CD14-positive monocyte (primary cell): ENCODE measurements around the gene C6orf47. TPM values are rescaled to one million over a fixed set of nuclear protein-coding genes. Genes with fewer than 3 reads are reported as not detected.

Experiments
- DNase-seq, 3 donors: peaks; one replicate each; pipeline ENCODE4 v3.0.0-alpha.2; 2011 to 2022
- H2AFZ ChIP-seq: 2 replicates; pipeline ENCODE4 v1.6.0; 2012; ENCODE audit warnings: mild to moderate bottlenecking, low read depth, low read length, inconsistent platforms; ENCODE audit not compliant: insufficient read depth, poor library complexity, severe bottlenecking
- H3K27ac ChIP-seq, 2 donors: 1 replicate in 1 of 2; 2 replicates in 1 of 2; pipeline ENCODE4 v1.5.1; 2012 to 2013; ENCODE audit warnings: low read length in 2 of 2, control low read depth in 1 of 2, inconsistent platforms in 1 of 2, low read depth in 1 of 2, mild to moderate bottlenecking in 1 of 2
- H3K27me3 ChIP-seq, 2 donors: one replicate each; pipeline versions ENCODE4 v1.6.0 to v1.6.1; 2011 to 2013; ENCODE audit warnings: low read length in 2 of 2; ENCODE audit not compliant: control insufficient read depth in 2 of 2, insufficient read depth in 2 of 2
- H3K36me3 ChIP-seq, 2 donors: replicated peaks in 1 of 2; 1 replicate in 1 of 2; 2 replicates in 1 of 2; pipeline versions ENCODE4 v1.5.1 to v1.6.1; 2012 to 2013; ENCODE audit warnings: low read length in 2 of 2, control low read depth in 1 of 2, inconsistent platforms in 1 of 2, mild to moderate bottlenecking in 1 of 2; ENCODE audit not compliant: insufficient read depth in 2 of 2, control insufficient read depth in 1 of 2
- H3K4me1 ChIP-seq, 2 donors: 1 replicate in 1 of 2; 2 replicates in 1 of 2; pipeline versions ENCODE4 v1.5.1 to v1.6.1; 2012 to 2013; ENCODE audit warnings: low read length in 2 of 2, control low read depth in 1 of 2, inconsistent platforms in 1 of 2, mild to moderate bottlenecking in 1 of 2, moderate library complexity in 1 of 2; ENCODE audit not compliant: insufficient read depth in 2 of 2, control insufficient read depth in 1 of 2
- H3K4me2 ChIP-seq: replicated peaks from 2 replicates; pipeline ENCODE3; 2012; ENCODE audit warnings: low read length, moderate library complexity, mild to moderate bottlenecking; ENCODE audit not compliant: poor library complexity, severe bottlenecking; ENCODE audit errors: extremely low read depth
- H3K4me3 ChIP-seq, 3 experiments: fragments of 200-600 bp in 1 of 3; sonication (generic) in 1 of 3; replicated peaks in 1 of 3; 1 replicate in 2 of 3; 2 replicates in 1 of 3; pipeline ENCODE4 v1.5.1; 2011 to 2013; ENCODE audit warnings: low read length in 3 of 3, mild to moderate bottlenecking in 3 of 3, control low read depth in 2 of 3, low read depth in 2 of 3, inconsistent platforms in 1 of 3, moderate library complexity in 1 of 3
- H3K79me2 ChIP-seq: 2 replicates; pipeline ENCODE4 v1.6.0; 2012; ENCODE audit warnings: mild to moderate bottlenecking, control low read depth, inconsistent platforms, low read length, moderate library complexity; ENCODE audit not compliant: insufficient read depth
- H3K9ac ChIP-seq: 2 replicates; pipeline ENCODE4 v1.6.0; 2017; ENCODE audit warnings: low read length, mild to moderate bottlenecking; ENCODE audit not compliant: insufficient read depth, poor library complexity, severe bottlenecking
- H3K9me3 ChIP-seq, 2 donors: replicated peaks in 1 of 2; 1 replicate in 1 of 2; 2 replicates in 1 of 2; pipeline versions ENCODE4 v1.5.1 to v1.6.1; 2012 to 2013; ENCODE audit warnings: low read length in 2 of 2, control low read depth in 1 of 2; ENCODE audit not compliant: control insufficient read depth in 1 of 2, insufficient read depth in 1 of 2
- H4K20me1 ChIP-seq: 2 replicates; pipeline ENCODE4 v1.6.0; 2012; ENCODE audit warnings: mild to moderate bottlenecking, low read length, control low read depth, moderate library complexity; ENCODE audit not compliant: insufficient read depth
- H3K27ac Mint-ChIP-seq, 7 donors: one replicate each; pipeline ENCODE4 v1.8.0; 2020; ENCODE audit warnings: mild to moderate bottlenecking in 7 of 7, mixed read lengths in 7 of 7, moderate library complexity in 6 of 7, inconsistent platforms in 2 of 7
- H3K27me3 Mint-ChIP-seq, 3 donors: one replicate each; pipeline ENCODE4 v1.8.0; 2021 to 2022; ENCODE audit warnings: low read depth in 3 of 3, mild to moderate bottlenecking in 3 of 3, mixed read lengths in 3 of 3, moderate library complexity in 3 of 3, inconsistent platforms in 1 of 3
- H3K36me3 Mint-ChIP-seq, 2 donors: one replicate each; pipeline ENCODE4 v1.8.0; 2020; ENCODE audit warnings: mixed read lengths in 2 of 2, inconsistent platforms in 1 of 2, mild to moderate bottlenecking in 1 of 2
- H3K4me1 Mint-ChIP-seq: one replicate; pipeline ENCODE4 v1.8.0; 2020; ENCODE audit warnings: mild to moderate bottlenecking, mixed read lengths
- H3K4me3 Mint-ChIP-seq, 2 donors: one replicate each; pipeline ENCODE4 v1.8.0; 2020; ENCODE audit warnings: mild to moderate bottlenecking in 2 of 2, mixed read lengths in 2 of 2, moderate library complexity in 1 of 2
- H3K9me3 Mint-ChIP-seq, 7 donors: one replicate each; pipeline ENCODE4 v1.8.0; 2020 to 2022; ENCODE audit warnings: mixed read lengths in 7 of 7, mild to moderate bottlenecking in 6 of 7, moderate library complexity in 6 of 7, inconsistent platforms in 2 of 7
- CTCF ChIP-seq: fragments of 200-600 bp; IDR thresholded peaks from one replicate; pipeline ENCODE4 v1.8.0; 2022; ENCODE audit warnings: antibody characterized with exemption, mild to moderate bottlenecking
- WGBS: methylation state at CpG from one replicate; pipeline ENCODE4 v1.1.5; 2013; ENCODE audit warnings: missing lambda C conversion rate; ENCODE audit not compliant: insufficient coverage; 5-methylcytosine and 5-hydroxymethylcytosine counted together
- intact Hi-C, 2 donors: fragments of 100-400 bp; cut with micrococcal nuclease; formaldehyde crosslinking; loops; one replicate each; pipeline versions ENCODE4 v1.15.0 to v1.15.1; 2023
- polyA plus RNA-seq, 3 donors: library from polyadenylated mRNA; depleted of rRNA in 1 of 3; unstranded in 2 of 3; stranded (reverse) in 1 of 3; fragments of 300-500 nt in 2 of 3; fragments of >200 nt in 1 of 3; fragmentation: Illumina TruSeq in 2 of 3; gene quantifications; 1 replicate in 2 of 3; 2 replicates in 1 of 3; pipeline ENCODE4 v1.2.3, GENCODE V29; 2012 to 2021

The C6orf47 gene
- polyA plus RNA-seq, 3 donors, result 8.0 to 23.4 (median 18.1) TPM

GRCh38 chr6:31664790-31665500 lies 4.4 kb upstream of the C6orf47 start, which contains the start of gene GPANK1:
GPANK1 (minus strand) TSS chr6:31664997; CDS start chr6:31664478, 519 bp downstream.
- Mint-ChIP-seq H3K4me3 (peak within 1 kb of the TSS; percentile 93 to 98), H3K36me3 (peaks cover 51 to 68% of the 10 kb centered on the region in 2 donors), H3K27me3 (peaks cover 0 to 1% (median 0%) of the 10 kb centered on the region in 3 donors), H3K9me3 (no peaks in the 10 kb centered on the region), H3K27ac (peak within 1 kb of the TSS; percentile 96 to 98 (median 98)), H3K4me1 (peaks cover 56% of the 10 kb centered on the region)
- no peak for TF ChIP-seq CTCF
- no peaks in the 10 kb centered on the region for H4K20me1 ChIP-seq
- peak; percentile 92 to 95 (median 94) for DNase-seq
- H3K4me3 ChIP-seq, result peak within 1 kb of the TSS; percentile 87 to 94 (median 90)
- H3K79me2 ChIP-seq, result peaks cover 80% of the 10 kb centered on the region
- intact Hi-C loops, result loop anchor here (1.0 to 5.0 kb wide), 7 partner anchors 13 to 292 kb away; partner anchors contain the start of genes BAG6 (in 2 of the 2), ABHD16A (in 1 of the 2), ATP6V1G2 (in 1 of the 2) and CLIC1 (in 1 of the 2)
- H3K36me3 ChIP-seq, result peaks cover 36 to 54% of the 10 kb centered on the region in 2 donors
- H3K4me1 ChIP-seq, result peaks cover 51 to 65% of the 10 kb centered on the region in 2 donors
- H3K27me3 ChIP-seq, result no peaks in the 10 kb centered on the region
- WGBS, result 0% methylated on average over 30 of the region's 39 CpGs
- H3K9me3 ChIP-seq, result no peaks in the 10 kb centered on the region
- peak within 1 kb of the TSS; percentile 81 for H2AFZ ChIP-seq
- peak within 1 kb of the TSS; percentile 93 to 95 for H3K27ac ChIP-seq
- H3K4me2 ChIP-seq, result peak within 1 kb of the TSS; percentile 97
- H3K9ac ChIP-seq, result peak within 1 kb of the TSS; percentile 88

- intact Hi-C loops, result loop anchor here in 1 of 2 donors (5.0 kb wide), 1 partner anchor 117 kb away; the partner anchor contains the start of genes ATP6V1G2 and NFKBIL1
- Histone ChIP-seq H3K4me1 (peaks cover 59 to 73% of the 10 kb centered on the region in 2 donors), H3K79me2 (peaks cover 81% of the 10 kb centered on the region), H3K27me3 (no peaks in the 10 kb centered on the region), H3K9me3 (no peaks in the 10 kb centered on the region), H3K36me3 (peaks cover 28 to 47% of the 10 kb centered on the region in 2 donors), H2AFZ (peak overlapping the region; percentile 81), H3K27ac (peak overlapping the region; percentile 93 to 95), H3K4me2 (peak overlapping the region; percentile 97), H3K9ac (peak overlapping the region; percentile 88), H4K20me1 (peaks cover 7% of the 10 kb centered on the region), H3K4me3 (peak overlapping the region; percentile 87 to 94 (median 90))
- Mint-ChIP-seq H3K9me3 (no peaks in the 10 kb centered on the region), H3K4me3 (peak overlapping the region; percentile 93 to 98), H3K4me1 (peaks cover 63% of the 10 kb centered on the region), H3K27me3 (peaks cover 0 to 1% (median 0%) of the 10 kb centered on the region in 3 donors), H3K27ac (peak overlapping the region; percentile 96 to 98 (median 98)), H3K36me3 (peaks cover 43 to 60% of the 10 kb centered on the region in 2 donors)
- DNase-seq, result peak in 2 of 3 donors; percentile 14 to 67
- TF ChIP-seq CTCF, result no peak
- 42% methylated on average over 13 of the region's 17 CpGs for WGBS
Measured at GRCh38 chr6:31663961-31664789, 3.6 kb upstream of the C6orf47 start.
